Testis (tissue), 3 donors: ENCODE measurements around the gene MEGF9. TPM values are rescaled to one million over a fixed set of nuclear protein-coding genes. Genes with fewer than 3 reads are reported as not detected.

Experiments
- DNase-seq: peaks from one replicate; pipeline ENCODE4 v3.0.0-alpha.2; 2019
- H3K27ac ChIP-seq, 2 donors: fragments of 200-600 bp; sonication (generic); one replicate each; pipeline ENCODE4 v1.5.1; 2019
- H3K27me3 ChIP-seq: fragments of 200-600 bp; sonication (generic); one replicate; pipeline ENCODE4 v1.5.1; 2019
- H3K36me3 ChIP-seq: fragments of 200-600 bp; sonication (generic); one replicate; pipeline ENCODE4 v1.5.1; 2017; ENCODE audit warnings: low read depth; ENCODE audit errors: missing control alignments
- H3K4me1 ChIP-seq: fragments of 200-600 bp; sonication (generic); one replicate; pipeline ENCODE4 v1.5.1; 2019
- H3K4me3 ChIP-seq, 2 donors: fragments of 200-600 bp; sonication (generic); one replicate each; pipeline ENCODE4 v1.5.1; 2017 to 2019
- H3K9me3 ChIP-seq: fragments of 200-600 bp; sonication (generic); one replicate; pipeline ENCODE4 v1.5.1; 2017
- CTCF ChIP-seq, 3 experiments: fragments of 450-650 bp in 2 of 3; fragments of 200-600 bp in 1 of 3; sonication (generic) in 1 of 3; IDR thresholded peaks; one replicate each; pipeline ENCODE4 v1.5.1; 2016 to 2019; ENCODE audit warnings: antibody characterized with exemption in 3 of 3, mild to moderate bottlenecking in 2 of 3, moderate library complexity in 1 of 3
- POLR2A ChIP-seq: fragments of 450-650 bp; IDR thresholded peaks from one replicate; pipeline ENCODE4 v1.6.1; 2017; ENCODE audit warnings: antibody characterized with exemption, mild to moderate bottlenecking, moderate library complexity
- WGBS, 2 donors: methylation state at CpG; one replicate each; pipeline ENCODE4 v1.1.5; 2018; 5-methylcytosine and 5-hydroxymethylcytosine counted together
- intact Hi-C: fragments of 100-400 bp; cut with DNase I; formaldehyde crosslinking; loops from one replicate; pipeline ENCODE4 v1.15.1; 2023; ENCODE audit warnings: low total_unique reads
- polyA plus RNA-seq: library from polyadenylated mRNA; stranded (reverse); fragments of 350-450 nt; fragmentation: Illumina TruSeq; extraction: RNeasy Lipid Tissue Mini Kit (QIAGEN cat#74804); gene quantifications from one replicate; pipeline ENCODE4 v1.2.3, GENCODE V29; 2014; ENCODE audit warnings: low read depth, low replicate concordance; ENCODE audit not compliant: insufficient read depth
- total RNA-seq, 2 donors: library from RNA; depleted of rRNA; stranded (reverse); fragments of >200 nt; gene quantifications; one replicate each; pipeline ENCODE4 v1.2.3, GENCODE V29; 2016

Gene MEGF9
- total and polyA plus RNA-seq, 3 donors from 2014 or later: 7.2 to 8.5 (median 8.2) TPM

GRCh38 chr9:120713257-120714087 lies 798 bp downstream of the MEGF9 start:
- H3K4me3 ChIP-seq: peak overlapping the region; percentile 72 to 77
- H3K36me3 ChIP-seq: no peaks in the 10 kb centered on the region
- H3K27me3 ChIP-seq: no peaks in the 10 kb centered on the region
- H3K4me1 ChIP-seq: peaks cover 17% of the 10 kb centered on the region
- peak overlapping the region; percentile 59 to 90 for H3K27ac ChIP-seq
- WGBS, 2 donors: 3 to 4% methylated on average over 16 to 19 of the region's 50 CpGs
- TF ChIP-seq CTCF (IDR thresholded peaks at IDR 0.05) (peak; percentile 10 to 45 (median 22)), POLR2A (no peak)
- intact Hi-C loops: no loop called here
- no peak for DNase-seq
- H3K9me3 ChIP-seq: no peaks in the 10 kb centered on the region

- DNase-seq: no peak
- WGBS, 2 donors: 25 to 26% methylated on average over 4 of the region's 4 CpGs
These were observed 1.7 kb downstream of the MEGF9 start for GRCh38 chr9:120712539-120713031.

GRCh38 chr9:120711841-120712538 lies 2.3 kb downstream of the MEGF9 start:
- TF ChIP-seq CTCF (IDR thresholded peaks at IDR 0.05) (no peak), POLR2A (no peak)
- 52 to 68% methylated on average over 5 of the region's 5 CpGs for WGBS, 2 donors
- Histone ChIP-seq H3K27me3 (no peaks in the 10 kb centered on the region), H3K36me3 (no peaks in the 10 kb centered on the region), H3K4me1 (peaks cover 17% of the 10 kb centered on the region), H3K27ac (peak overlapping the region in 1 of 2 donors; percentile 90), H3K4me3 (no peak overlapping the region), H3K9me3 (no peaks in the 10 kb centered on the region)
- DNase-seq: no peak
- intact Hi-C loops: no loop called here

More at GRCh38 chr9:120712539-120713031, 1.7 kb downstream of the MEGF9 start:
- peak overlapping the region in 1 of 2 donors; percentile 90 for H3K27ac ChIP-seq
- no peak for TF ChIP-seq CTCF (IDR thresholded peaks at IDR 0.05)
- TF ChIP-seq POLR2A: no peak
- no peaks in the 10 kb centered on the region for H3K9me3 ChIP-seq
- no peaks in the 10 kb centered on the region for H3K36me3 ChIP-seq
- no peaks in the 10 kb centered on the region for H3K27me3 ChIP-seq
- peaks cover 17% of the 10 kb centered on the region for H3K4me1 ChIP-seq
- H3K4me3 ChIP-seq: peak overlapping the region in 1 of 2 donors; percentile 72
- intact Hi-C loops: no loop called here

GRCh38 chr9:120711354-120711753 lies 2.9 kb downstream of the MEGF9 start:
- intact Hi-C loops: no loop called here
- peaks cover 17% of the 10 kb centered on the region for H3K4me1 ChIP-seq

More at GRCh38 chr9:120711354-120711753, 2.9 kb downstream of the MEGF9 start:
- Histone ChIP-seq H3K27ac (peak overlapping the region in 1 of 2 donors; percentile 90), H3K36me3 (no peaks in the 10 kb centered on the region), H3K9me3 (no peaks in the 10 kb centered on the region), H3K4me3 (no peak overlapping the region), H3K27me3 (no peaks in the 10 kb centered on the region)
- TF ChIP-seq POLR2A: no peak
- TF ChIP-seq CTCF (IDR thresholded peaks at IDR 0.05): no peak
- DNase-seq: no peak
